ENCODE results near the gene THBS1.

Gene THBS1

GRCh38 chr15:39593656-39594445 lies 13.0 kb downstream of the THBS1 start:
- H3K4me3 ChIP-seq (replicated peaks; ENCODE audit: low read depth, low read length) = no peak overlapping the region
- no peaks in the 10 kb centered on the region for H3K27me3 ChIP-seq (replicated peaks; ENCODE audit: control insufficient read depth, insufficient read depth, low read length)

GRCh38 chr15:39594446-39595337 lies 13.8 kb downstream of the THBS1 start:
- Histone ChIP-seq H3K27me3 (replicated peaks; ENCODE audit: control insufficient read depth, insufficient read depth, low read length) (no peaks in the 10 kb centered on the region), H3K4me3 (replicated peaks; ENCODE audit: low read depth, low read length) (no peak overlapping the region), H3K36me3 (ENCODE audit: control insufficient read depth, insufficient read depth, low read length) (no peaks in the 10 kb centered on the region)
- TF ChIP-seq CTCF (IDR thresholded peaks at IDR 0.05; ENCODE audit: insufficient read depth, low read length, poor library complexity, severe bottlenecking) = no peak
- no peak for DNase-seq (ENCODE audit: extremely low read depth, insufficient read length)

More at GRCh38 chr15:39593656-39594445, 13.0 kb downstream of the THBS1 start:
- DNase-seq (ENCODE audit: extremely low read depth, insufficient read length) = no peak
- H3K36me3 ChIP-seq (ENCODE audit: control insufficient read depth, insufficient read depth, low read length) = no peaks in the 10 kb centered on the region
- TF ChIP-seq CTCF (IDR thresholded peaks at IDR 0.05; ENCODE audit: insufficient read depth, low read length, poor library complexity, severe bottlenecking) = peak; percentile 29

GRCh38 chr15:39595338-39596221 lies 14.7 kb downstream of the THBS1 start:
- H3K36me3 ChIP-seq (ENCODE audit: control insufficient read depth, insufficient read depth, low read length) = no peaks in the 10 kb centered on the region
- DNase-seq (ENCODE audit: extremely low read depth, insufficient read length) = no peak
- no peak for TF ChIP-seq CTCF (IDR thresholded peaks at IDR 0.05; ENCODE audit: insufficient read depth, low read length, poor library complexity, severe bottlenecking)
- no peaks in the 10 kb centered on the region for H3K27me3 ChIP-seq (replicated peaks; ENCODE audit: control insufficient read depth, insufficient read depth, low read length)
- no peak overlapping the region for H3K4me3 ChIP-seq (replicated peaks; ENCODE audit: low read depth, low read length)

DNA sequence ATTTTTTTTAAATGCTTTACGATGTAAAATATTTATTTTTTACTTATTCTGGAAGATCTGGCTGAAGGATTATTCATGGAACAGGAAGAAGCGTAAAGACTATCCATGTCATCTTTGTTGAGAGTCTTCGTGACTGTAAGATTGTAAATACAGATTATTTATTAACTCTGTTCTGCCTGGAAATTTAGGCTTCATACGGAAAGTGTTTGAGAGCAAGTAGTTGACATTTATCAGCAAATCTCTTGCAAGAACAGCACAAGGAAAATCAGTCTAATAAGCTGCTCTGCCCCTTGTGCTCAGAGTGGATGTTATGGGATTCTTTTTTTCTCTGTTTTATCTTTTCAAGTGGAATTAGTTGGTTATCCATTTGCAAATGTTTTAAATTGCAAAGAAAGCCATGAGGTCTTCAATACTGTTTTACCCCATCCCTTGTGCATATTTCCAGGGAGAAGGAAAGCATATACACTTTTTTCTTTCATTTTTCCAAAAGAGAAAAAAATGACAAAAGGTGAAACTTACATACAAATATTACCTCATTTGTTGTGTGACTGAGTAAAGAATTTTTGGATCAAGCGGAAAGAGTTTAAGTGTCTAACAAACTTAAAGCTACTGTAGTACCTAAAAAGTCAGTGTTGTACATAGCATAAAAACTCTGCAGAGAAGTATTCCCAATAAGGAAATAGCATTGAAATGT lies 15.6 kb downstream of the THBS1 start:
- DNase-seq (ENCODE audit: extremely low read depth, insufficient read length) = no peak
- TF ChIP-seq CTCF (IDR thresholded peaks at IDR 0.05; ENCODE audit: insufficient read depth, low read length, poor library complexity, severe bottlenecking) = no peak
- Histone ChIP-seq H3K4me3 (replicated peaks; ENCODE audit: low read depth, low read length) (no peak overlapping the region), H3K36me3 (ENCODE audit: control insufficient read depth, insufficient read depth, low read length) (no peaks in the 10 kb centered on the region), H3K27me3 (replicated peaks; ENCODE audit: control insufficient read depth, insufficient read depth, low read length) (no peaks in the 10 kb centered on the region)

DNA sequence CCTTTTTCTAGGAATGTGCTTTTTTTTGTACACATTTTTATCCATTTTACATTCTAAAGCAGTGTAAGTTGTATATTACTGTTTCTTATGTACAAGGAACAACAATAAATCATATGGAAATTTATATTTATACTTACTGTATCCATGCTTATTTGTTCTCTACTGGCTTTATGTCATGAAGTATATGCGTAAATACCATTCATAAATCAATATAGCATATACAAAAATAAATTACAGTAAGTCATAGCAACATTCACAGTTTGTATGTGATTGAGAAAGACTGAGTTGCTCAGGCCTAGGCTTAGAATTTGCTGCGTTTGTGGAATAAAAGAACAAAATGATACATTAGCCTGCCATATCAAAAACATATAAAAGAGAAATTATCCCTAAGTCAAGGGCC lies 16.5 kb downstream of the THBS1 start:
- Histone ChIP-seq H3K36me3 (ENCODE audit: control insufficient read depth, insufficient read depth, low read length) (no peaks in the 10 kb centered on the region), H3K27me3 (replicated peaks; ENCODE audit: control insufficient read depth, insufficient read depth, low read length) (no peaks in the 10 kb centered on the region), H3K4me3 (replicated peaks; ENCODE audit: low read depth, low read length) (no peak overlapping the region)
- no peak for TF ChIP-seq CTCF (IDR thresholded peaks at IDR 0.05; ENCODE audit: insufficient read depth, low read length, poor library complexity, severe bottlenecking)
- no peak for DNase-seq (ENCODE audit: extremely low read depth, insufficient read length)

All from GM06990 (cell line).